K562 (cell line): Measurements from ENCODE around the gene ACTN1. TPM values are rescaled to one million over a fixed set of nuclear protein-coding genes. Genes with fewer than 3 reads are reported as not detected.

Source experiments
- NEUROD1 ChIP-seq: fragments of 150-350 bp; IDR thresholded peaks from 2 replicates; pipeline ENCODE4 v1.6.1; 2014; ENCODE audit warnings: borderline replicate concordance, low read length, low read depth; ENCODE audit not compliant: partially characterized antibody
- SETDB1 ChIP-seq: IDR thresholded peaks from one replicate; pipeline ENCODE4 v1.6.1; 2012; ENCODE audit warnings: low read length, control low read depth, inconsistent platforms
- ZNF143 ChIP-seq: sonication (generic); formaldehyde crosslinking; IDR thresholded peaks from 2 replicates; pipeline ENCODE4 v1.9.0; 2022; ENCODE audit warnings: mild to moderate bottlenecking, missing genetic modification reagents
- ZNF785 ChIP-seq: fragments of 250-450 bp; sonication (Bioruptor Pico); IDR thresholded peaks from 2 replicates; pipeline ENCODE4 v1.4.0; 2020; ENCODE audit warnings: mild to moderate bottlenecking
- polyA plus RNA-seq, 8 experiments: library from polyadenylated mRNA; depleted of rRNA in 4 of 8; stranded (reverse) in 5 of 8; unstranded in 3 of 8; fragments of >200 nt; fragmentation: Nextera tagmentation in 2 of 8; fragmentation: Illumina TruSeq in 1 of 8; extraction: Ambion mirVana in 2 of 8; extraction: Trizol in 1 of 8; gene quantifications; 2 replicates each; pipeline versions ENCODE4 v1.2.1 to v1.2.3, GENCODE V29; 2011 to 2014; ENCODE audit warnings: inconsistent platforms in 1 of 8, missing spikeins in 1 of 8
- total RNA-seq, 7 experiments: library from RNA; depleted of rRNA in 6 of 7; stranded (reverse); fragments of >200 nt in 6 of 7; fragmentation: Illumina TruSeq in 2 of 7; extraction: Trizol in 2 of 7; gene quantifications; 2 replicates each; pipeline versions ENCODE4 v1.2.1 to v1.2.3, GENCODE V29; 2011 to 2021; ENCODE audit warnings: low replicate concordance in 1 of 7
- TF ChIP-seq, protein P1 (sequence below): fragments of 450-650 bp; IDR thresholded peaks from 2 replicates; pipeline ENCODE4 v1.6.1; 2016; ENCODE audit warnings: mild to moderate bottlenecking
- TF ChIP-seq, protein P2 (sequence below): fragments of 250-450 bp; sonication (Bioruptor Pico); IDR thresholded peaks from 2 replicates; pipeline ENCODE4 v1.8.0; 2022; ENCODE audit warnings: inconsistent platforms, mild to moderate bottlenecking, moderate library complexity, borderline replicate concordance

Gene ACTN1
- total and polyA plus RNA-seq, 9 of the 15 experiments (the other 6 are each of a cell fraction or from before 2014, with no cell fraction given) = 2.2 to 67.7 (median 34.5) TPM

DNA sequence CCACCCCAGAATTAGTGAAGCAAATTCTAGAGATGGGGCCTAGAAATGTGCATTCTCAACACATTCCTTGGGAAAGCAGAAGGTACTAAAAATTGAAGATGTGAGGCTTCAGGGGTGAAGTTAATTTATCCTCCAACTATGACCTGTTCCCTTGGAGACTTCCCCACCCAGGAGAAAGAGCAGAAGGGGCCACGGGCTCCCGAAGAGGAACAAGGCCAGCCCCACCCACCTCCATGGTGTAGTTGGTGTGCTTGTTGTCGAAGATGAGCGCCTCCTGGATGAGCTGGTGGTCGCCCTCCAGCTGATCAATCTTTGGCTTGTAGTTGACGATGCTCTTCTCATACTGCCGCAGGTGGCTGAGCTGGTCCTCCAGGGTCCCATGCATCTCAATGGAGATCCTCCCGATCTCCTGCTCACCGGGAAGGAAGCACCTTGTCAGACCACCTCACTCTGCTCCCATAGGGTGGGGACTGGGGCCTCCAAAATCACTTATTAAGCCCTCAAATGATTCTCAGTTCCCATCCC lies 98.5 kb downstream of the ACTN1 start (continued):
- TF ChIP-seq, protein P1, sequence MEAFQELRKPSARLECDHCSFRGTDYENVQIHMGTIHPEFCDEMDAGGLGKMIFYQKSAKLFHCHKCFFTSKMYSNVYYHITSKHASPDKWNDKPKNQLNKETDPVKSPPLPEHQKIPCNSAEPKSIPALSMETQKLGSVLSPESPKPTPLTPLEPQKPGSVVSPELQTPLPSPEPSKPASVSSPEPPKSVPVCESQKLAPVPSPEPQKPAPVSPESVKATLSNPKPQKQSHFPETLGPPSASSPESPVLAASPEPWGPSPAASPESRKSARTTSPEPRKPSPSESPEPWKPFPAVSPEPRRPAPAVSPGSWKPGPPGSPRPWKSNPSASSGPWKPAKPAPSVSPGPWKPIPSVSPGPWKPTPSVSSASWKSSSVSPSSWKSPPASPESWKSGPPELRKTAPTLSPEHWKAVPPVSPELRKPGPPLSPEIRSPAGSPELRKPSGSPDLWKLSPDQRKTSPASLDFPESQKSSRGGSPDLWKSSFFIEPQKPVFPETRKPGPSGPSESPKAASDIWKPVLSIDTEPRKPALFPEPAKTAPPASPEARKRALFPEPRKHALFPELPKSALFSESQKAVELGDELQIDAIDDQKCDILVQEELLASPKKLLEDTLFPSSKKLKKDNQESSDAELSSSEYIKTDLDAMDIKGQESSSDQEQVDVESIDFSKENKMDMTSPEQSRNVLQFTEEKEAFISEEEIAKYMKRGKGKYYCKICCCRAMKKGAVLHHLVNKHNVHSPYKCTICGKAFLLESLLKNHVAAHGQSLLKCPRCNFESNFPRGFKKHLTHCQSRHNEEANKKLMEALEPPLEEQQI = no peak
- TF ChIP-seq SETDB1 (no peak), ZNF143 (CRISPR knock-in tag) (no peak), ZNF785 (CRISPR knock-in tag) (no peak), NEUROD1 (no peak)
- TF ChIP-seq, protein P2, sequence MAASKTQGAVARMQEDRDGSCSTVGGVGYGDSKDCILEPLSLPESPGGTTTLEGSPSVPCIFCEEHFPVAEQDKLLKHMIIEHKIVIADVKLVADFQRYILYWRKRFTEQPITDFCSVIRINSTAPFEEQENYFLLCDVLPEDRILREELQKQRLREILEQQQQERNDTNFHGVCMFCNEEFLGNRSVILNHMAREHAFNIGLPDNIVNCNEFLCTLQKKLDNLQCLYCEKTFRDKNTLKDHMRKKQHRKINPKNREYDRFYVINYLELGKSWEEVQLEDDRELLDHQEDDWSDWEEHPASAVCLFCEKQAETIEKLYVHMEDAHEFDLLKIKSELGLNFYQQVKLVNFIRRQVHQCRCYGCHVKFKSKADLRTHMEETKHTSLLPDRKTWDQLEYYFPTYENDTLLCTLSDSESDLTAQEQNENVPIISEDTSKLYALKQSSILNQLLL = no peak
